ENCODE results near the gene SLC38A10. TPM values are rescaled to one million over a fixed set of nuclear protein-coding genes. Genes with fewer than 3 reads are reported as not detected.

SLC38A10 gene
- total and polyA plus RNA-seq, 4 experiments from 2014 or later = 49.0 to 113 (median 90.7) TPM

DNA sequence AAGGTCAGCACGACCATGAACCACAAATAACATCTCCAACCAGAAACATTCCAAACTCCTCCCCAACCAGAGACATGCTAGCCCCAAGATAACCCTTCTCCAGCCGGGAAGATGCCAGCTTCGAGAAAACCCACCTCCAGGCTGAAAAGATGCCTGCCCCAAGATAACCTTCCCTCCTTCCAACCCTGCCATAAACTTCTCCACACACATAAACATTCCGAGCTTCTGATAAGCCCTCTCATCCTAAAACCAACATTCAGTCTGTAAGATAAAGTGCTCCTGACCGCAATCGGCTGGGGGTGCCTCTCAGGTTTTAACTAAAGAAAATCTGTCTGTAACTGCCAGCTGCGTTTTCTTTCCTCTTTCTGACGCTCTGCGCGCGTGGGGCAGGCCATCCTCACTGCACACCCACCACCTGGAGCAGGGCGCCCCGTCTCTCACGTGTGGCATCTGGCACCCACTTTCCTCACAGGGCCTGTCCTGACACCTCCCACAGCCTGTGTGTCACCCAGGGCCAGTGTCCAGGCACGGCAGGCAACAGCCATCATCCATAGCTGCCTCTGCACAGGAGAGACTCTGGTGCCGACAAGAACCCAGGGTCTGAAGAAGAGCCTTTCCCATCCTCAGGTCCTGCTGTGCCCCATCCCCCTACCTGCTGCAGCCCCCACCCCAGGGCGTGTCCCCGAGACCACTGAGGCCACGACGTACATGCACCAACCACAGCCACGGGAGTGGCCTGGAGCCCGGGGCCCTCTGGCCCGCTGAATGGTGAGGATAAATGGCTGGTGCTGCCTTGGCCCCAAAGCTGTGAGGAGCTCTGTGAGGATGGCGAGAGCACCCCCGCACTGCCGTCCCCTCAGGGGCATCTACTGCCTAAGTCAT, 59.9 kb downstream of the SLC38A10 start:
- Histone ChIP-seq H3K4me3 (ENCODE audit: low read length in 2 of 2) (no peak overlapping the region), H3K4me1 (ENCODE audit: insufficient read depth, low read length) (peaks cover 30% of the 10 kb centered on the region), H3K36me3 (ENCODE audit: insufficient read depth, low read length) (peaks cover 24% of the 10 kb centered on the region), H3K27me3 (ENCODE audit: insufficient read depth, low read length) (no peaks in the 10 kb centered on the region), H3K27ac (ENCODE audit: low read depth, low read length) (no peak overlapping the region), H3K9me3 (ENCODE audit: control insufficient read depth in 1 of 2, low read length in 2 of 2) (no peaks in the 10 kb centered on the region)
- Mint-ChIP-seq H3K4me3 (peak overlapping the region in 1 of 8 donors; percentile 2), H3K27ac (peak overlapping the region in 1 of 7 donors; percentile 74), H3K4me1 (peaks cover 11 to 34% (median 26%) of the 10 kb centered on the region in 4 donors), H3K36me3 (peaks cover 7 to 21% of the 10 kb centered on the region in 2 donors), H3K27me3 (no peaks in the 10 kb centered on the region), H3K9me3 (no peaks in the 10 kb centered on the region)
- ChIA-PET CTCF (ENCODE audit: partially characterized antibody) (no interaction called here), POLR2A (ENCODE audit: partially characterized antibody) (interaction anchor here (1.0 kb wide), 1 partner anchor 10 kb away, joined by 3 read pairs; no protein-coding TSS in a partner anchor)
- intact Hi-C loops (cut with micrococcal nuclease) = loop anchor here (5.0 kb wide), 1 partner anchor 62 kb away; the partner anchor contains the start of gene SLC38A10
- no peak for DNase-seq

DNA sequence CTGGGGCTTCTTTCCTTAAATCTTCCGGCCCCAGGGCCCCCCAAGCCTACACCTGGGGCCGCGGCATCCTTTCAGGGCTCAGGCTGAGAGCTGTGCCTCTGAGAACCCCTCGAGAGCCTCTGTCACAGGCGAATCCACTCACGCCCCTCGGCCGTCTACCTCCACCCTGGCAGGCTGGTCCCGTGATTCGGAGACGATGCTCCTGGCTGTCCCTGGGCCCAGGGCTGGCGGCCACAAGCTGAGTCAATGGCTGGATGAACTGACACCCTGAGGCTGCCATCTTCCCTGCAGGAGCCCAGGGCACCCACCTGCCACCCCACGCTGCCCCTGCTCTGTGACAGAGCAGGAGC, 60.6 kb downstream of the SLC38A10 start:
- Mint-ChIP-seq H3K9me3 (no peaks in the 10 kb centered on the region), H3K4me1 (peaks cover 14 to 28% (median 22%) of the 10 kb centered on the region in 4 donors), H3K36me3 (peaks cover 14 to 26% of the 10 kb centered on the region in 2 donors), H3K27me3 (no peaks in the 10 kb centered on the region), H3K27ac (no peak overlapping the region), H3K4me3 (peak overlapping the region in 1 of 8 donors; percentile 2)
- POLR2A ChIA-PET (ENCODE audit: partially characterized antibody) = no interaction called here
- Histone ChIP-seq H3K9me3 (ENCODE audit: control insufficient read depth in 1 of 2, low read length in 2 of 2) (no peaks in the 10 kb centered on the region), H3K27ac (ENCODE audit: low read depth, low read length) (no peak overlapping the region), H3K36me3 (ENCODE audit: insufficient read depth, low read length) (peaks cover 24% of the 10 kb centered on the region), H3K4me3 (ENCODE audit: low read length in 2 of 2) (no peak overlapping the region), H3K27me3 (ENCODE audit: insufficient read depth, low read length) (no peaks in the 10 kb centered on the region), H3K4me1 (ENCODE audit: insufficient read depth, low read length) (peaks cover 24% of the 10 kb centered on the region)
- no peak for DNase-seq
- CTCF ChIA-PET (ENCODE audit: partially characterized antibody) = no interaction called here
- intact Hi-C loops (cut with micrococcal nuclease) = no loop called here

DNA sequence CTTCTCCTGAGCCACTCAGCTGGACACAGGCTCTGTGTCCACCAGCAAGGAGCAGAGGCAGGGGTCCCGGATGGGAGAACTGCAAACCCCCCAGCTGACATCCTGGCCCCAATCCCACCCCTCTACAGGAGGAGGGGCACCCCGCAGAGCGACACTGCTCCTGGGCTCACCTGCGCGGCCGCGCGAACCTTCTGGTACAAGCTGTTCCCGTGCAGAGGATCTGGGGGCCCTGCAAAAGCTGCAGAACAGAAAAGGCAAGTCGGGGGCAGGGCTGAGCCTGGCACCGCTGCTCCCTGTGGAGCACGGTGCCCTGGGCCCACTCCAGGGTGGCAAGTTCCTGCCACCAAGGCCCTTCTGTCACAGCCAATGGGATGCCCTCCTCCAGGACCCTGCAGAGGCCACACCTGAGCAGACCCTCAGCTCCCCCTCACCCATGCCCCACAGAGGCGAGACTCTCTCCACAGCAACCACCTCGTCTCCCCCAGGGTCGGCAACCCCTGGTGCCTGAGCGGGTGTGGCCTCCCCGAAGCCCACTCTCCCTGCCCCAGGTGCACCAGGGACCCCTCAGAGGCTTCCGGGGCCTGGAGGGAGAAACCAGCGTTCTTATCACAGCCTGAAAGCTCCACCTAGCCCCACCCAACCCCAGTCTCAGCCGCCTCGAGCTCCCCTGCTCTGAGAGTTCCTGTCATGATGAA, 61.1 kb downstream of the SLC38A10 start:
- Mint-ChIP-seq H3K4me1 (peaks cover 14 to 24% (median 21%) of the 10 kb centered on the region in 4 donors), H3K9me3 (no peaks in the 10 kb centered on the region), H3K36me3 (peaks cover 14 to 25% of the 10 kb centered on the region in 2 donors), H3K4me3 (no peak overlapping the region), H3K27ac (no peak overlapping the region), H3K27me3 (no peaks in the 10 kb centered on the region)
- Histone ChIP-seq H3K27me3 (ENCODE audit: insufficient read depth, low read length) (no peaks in the 10 kb centered on the region), H3K4me3 (ENCODE audit: low read length in 2 of 2) (no peak overlapping the region), H3K36me3 (ENCODE audit: insufficient read depth, low read length) (peaks cover 24% of the 10 kb centered on the region), H3K9me3 (ENCODE audit: control insufficient read depth in 1 of 2, low read length in 2 of 2) (no peaks in the 10 kb centered on the region), H3K27ac (ENCODE audit: low read depth, low read length) (no peak overlapping the region), H3K4me1 (ENCODE audit: insufficient read depth, low read length) (peaks cover 24% of the 10 kb centered on the region)
- intact Hi-C loops (cut with micrococcal nuclease) = no loop called here
- DNase-seq = no peak
- CTCF ChIA-PET (ENCODE audit: partially characterized antibody) = interaction anchor here (0.6 kb wide), 1 partner anchor 14 kb away, joined by 3 read pairs; no protein-coding TSS in a partner anchor
- POLR2A ChIA-PET (ENCODE audit: partially characterized antibody) = interaction anchor here (1.5 kb wide), 1 partner anchor 11 kb away, joined by 4 read pairs; the partner anchor contains the start of gene CEP131

DNA sequence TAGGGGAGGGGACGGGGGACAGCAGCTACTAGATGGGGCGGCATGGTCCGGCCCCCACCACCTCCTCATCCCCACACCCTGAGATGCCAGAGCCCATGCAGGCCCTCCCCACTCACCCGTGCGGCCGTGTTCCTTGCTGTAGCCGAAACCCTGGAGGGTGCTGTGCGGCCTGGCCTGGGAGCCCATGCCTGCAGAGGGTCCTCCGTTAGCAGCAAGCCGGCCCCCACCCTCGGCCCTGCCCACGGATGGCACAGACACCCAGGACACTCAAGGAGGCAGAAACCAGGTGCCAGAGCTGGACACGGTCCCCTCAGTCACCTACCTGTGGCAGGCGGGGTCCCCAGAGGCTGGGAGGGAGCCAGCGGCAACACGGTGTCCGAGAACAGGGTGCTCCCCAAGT, 61.8 kb downstream of the SLC38A10 start:
- H3K27ac Mint-ChIP-seq = no peak overlapping the region
- no peaks in the 10 kb centered on the region for H3K9me3 ChIP-seq (ENCODE audit: control insufficient read depth in 1 of 2, low read length in 2 of 2)
- no peak overlapping the region for H3K27ac ChIP-seq (ENCODE audit: low read depth, low read length)
- H3K27me3 ChIP-seq (ENCODE audit: insufficient read depth, low read length) = no peaks in the 10 kb centered on the region
- H3K27me3 Mint-ChIP-seq = no peaks in the 10 kb centered on the region
- H3K9me3 Mint-ChIP-seq = no peaks in the 10 kb centered on the region
- intact Hi-C loops (cut with micrococcal nuclease) = no loop called here
- H3K4me3 ChIP-seq (ENCODE audit: low read length in 2 of 2) = no peak overlapping the region
- DNase-seq = peak in 1 of 5 donors; percentile 16
- POLR2A ChIA-PET (ENCODE audit: partially characterized antibody) = interaction anchor here (1.5 kb wide), 1 partner anchor 10 kb away, joined by 4 read pairs; the partner anchor contains the start of gene CEP131
- no peak overlapping the region for H3K4me3 Mint-ChIP-seq
- H3K36me3 ChIP-seq (ENCODE audit: insufficient read depth, low read length) = peaks cover 24% of the 10 kb centered on the region
- peaks cover 23% of the 10 kb centered on the region for H3K4me1 ChIP-seq (ENCODE audit: insufficient read depth, low read length)
- peaks cover 14 to 26% of the 10 kb centered on the region in 2 donors for H3K36me3 Mint-ChIP-seq
- peaks cover 14 to 24% (median 19%) of the 10 kb centered on the region in 4 donors for H3K4me1 Mint-ChIP-seq
- CTCF ChIA-PET (ENCODE audit: partially characterized antibody) = interaction anchor here (0.6 kb wide), 1 partner anchor 14 kb away, joined by 3 read pairs; no protein-coding TSS in a partner anchor

DNA sequence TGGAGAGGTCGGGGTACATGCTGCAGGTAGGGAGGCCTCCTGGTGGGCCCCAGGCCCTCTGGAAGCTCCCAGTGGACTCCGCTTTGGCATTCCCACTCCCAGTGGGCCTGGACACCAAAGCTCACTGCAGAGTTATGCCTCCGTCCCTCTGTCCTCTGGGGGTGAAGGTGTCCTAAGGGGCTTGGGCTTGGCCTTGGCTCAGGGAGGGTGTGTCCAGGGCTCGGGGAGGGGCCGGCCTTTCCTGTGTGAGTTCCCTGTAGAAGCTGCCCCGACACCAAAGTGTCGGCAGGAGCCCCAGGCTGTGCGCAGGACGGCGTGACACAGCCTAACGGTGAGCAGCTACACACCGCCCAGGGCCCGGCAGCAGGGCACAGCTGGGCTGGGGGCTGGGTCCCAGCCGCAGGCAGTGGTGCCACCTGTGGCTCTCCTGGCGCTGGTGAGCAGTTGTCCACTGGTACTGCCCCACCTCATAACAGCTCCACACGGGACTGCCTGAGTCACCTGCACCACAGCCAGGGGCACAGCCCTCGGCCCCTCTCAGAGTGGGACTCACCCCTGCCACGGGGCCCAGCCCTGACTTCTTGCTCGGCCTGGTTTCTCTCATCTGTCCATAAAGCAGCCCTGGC, 62.4 kb downstream of the SLC38A10 start:
- Histone ChIP-seq H3K4me3 (ENCODE audit: low read length in 2 of 2) (no peak overlapping the region), H3K9me3 (ENCODE audit: control insufficient read depth in 1 of 2, low read length in 2 of 2) (no peaks in the 10 kb centered on the region), H3K27me3 (ENCODE audit: insufficient read depth, low read length) (no peaks in the 10 kb centered on the region), H3K4me1 (ENCODE audit: insufficient read depth, low read length) (peaks cover 17% of the 10 kb centered on the region), H3K36me3 (ENCODE audit: insufficient read depth, low read length) (peaks cover 24% of the 10 kb centered on the region), H3K27ac (ENCODE audit: low read depth, low read length) (no peak overlapping the region)
- Mint-ChIP-seq H3K4me1 (peaks cover 10 to 20% (median 17%) of the 10 kb centered on the region in 4 donors), H3K9me3 (no peaks in the 10 kb centered on the region), H3K27ac (no peak overlapping the region), H3K27me3 (no peaks in the 10 kb centered on the region), H3K4me3 (no peak overlapping the region), H3K36me3 (peaks cover 14 to 30% of the 10 kb centered on the region in 2 donors)
- ChIA-PET CTCF (ENCODE audit: partially characterized antibody) (no interaction called here), POLR2A (ENCODE audit: partially characterized antibody) (interaction anchor here (1.5 kb wide), 1 partner anchor 10 kb away, joined by 4 read pairs; the partner anchor contains the start of gene CEP131)
- intact Hi-C loops (cut with micrococcal nuclease) = no loop called here
- peak in 1 of 5 donors; percentile 9 for DNase-seq

DNA sequence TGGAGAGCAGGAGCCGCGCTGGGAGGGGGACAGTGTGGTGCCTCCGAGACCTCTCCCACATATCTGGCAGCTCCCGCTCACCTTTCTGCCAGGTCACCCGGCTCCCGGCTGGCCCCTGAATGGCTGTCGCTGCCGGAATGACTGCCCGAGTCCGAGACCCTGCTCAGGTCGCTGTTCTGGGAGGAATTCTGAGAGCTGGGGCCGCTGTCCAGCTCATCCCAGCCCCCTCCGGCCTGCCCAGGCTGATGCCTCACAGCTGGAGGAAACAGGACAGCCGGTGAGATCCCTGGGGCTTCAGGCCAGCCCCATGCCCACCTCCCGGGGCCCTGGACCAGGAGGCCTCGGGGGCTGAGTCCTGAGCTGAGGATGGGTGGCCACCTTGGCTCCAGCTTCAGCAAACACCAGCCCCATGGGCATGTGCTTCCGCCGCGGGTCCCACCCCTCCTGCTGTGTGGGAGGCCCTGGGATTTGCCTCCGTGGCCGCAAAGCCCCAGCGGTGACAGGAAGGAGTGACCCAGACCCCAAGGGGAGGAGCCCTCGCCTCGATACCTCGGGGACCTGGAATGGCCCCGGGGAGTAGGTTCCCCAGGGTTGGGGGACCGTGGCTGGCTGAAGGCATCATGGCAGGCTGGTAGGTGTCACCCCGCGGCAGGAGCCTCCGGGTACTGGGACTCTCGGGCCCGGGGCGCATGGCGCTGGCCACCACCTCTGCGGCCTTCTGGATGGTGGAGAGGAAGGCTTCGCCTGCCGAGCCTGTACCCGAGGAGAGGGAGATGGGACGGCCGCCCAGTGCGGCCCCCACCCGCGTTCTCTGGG, 63.1 kb downstream of the SLC38A10 start:
- Histone ChIP-seq H3K36me3 (ENCODE audit: insufficient read depth, low read length) (peaks cover 24% of the 10 kb centered on the region), H3K4me3 (ENCODE audit: low read length in 2 of 2) (no peak overlapping the region), H3K27me3 (ENCODE audit: insufficient read depth, low read length) (no peaks in the 10 kb centered on the region), H3K9me3 (ENCODE audit: control insufficient read depth in 1 of 2, low read length in 2 of 2) (no peaks in the 10 kb centered on the region), H3K4me1 (ENCODE audit: insufficient read depth, low read length) (peaks cover 9% of the 10 kb centered on the region), H3K27ac (ENCODE audit: low read depth, low read length) (no peak overlapping the region)
- Mint-ChIP-seq H3K27me3 (no peaks in the 10 kb centered on the region), H3K4me1 (peaks cover 8 to 17% (median 14%) of the 10 kb centered on the region in 4 donors), H3K4me3 (no peak overlapping the region), H3K27ac (no peak overlapping the region), H3K9me3 (peaks cover 0 to 2% (median 0%) of the 10 kb centered on the region in 8 donors), H3K36me3 (peaks cover 14 to 32% of the 10 kb centered on the region in 2 donors)
- peak in 1 of 5 donors; percentile 26 for DNase-seq
- ChIA-PET CTCF (ENCODE audit: partially characterized antibody) (no interaction called here), POLR2A (ENCODE audit: partially characterized antibody) (no interaction called here)
- intact Hi-C loops (cut with micrococcal nuclease) = no loop called here
